Neural cell (in vitro differentiated cells): ENCODE data around the gene NEDD4L. TPM values are rescaled to one million over a fixed set of nuclear protein-coding genes. Genes with fewer than 3 reads are reported as not detected.

Source experiments
- H2AFZ ChIP-seq: fragments of 200-600, 300-800 bp; sonication (generic), shearing (Covaris generic); 2 replicates; pipeline ENCODE4 v1.6.0; 2014; ENCODE audit warnings: low read depth, mild to moderate bottlenecking, antibody characterized with exemption, low read length, moderate library complexity
- H3F3A ChIP-seq: fragments of 200-600 bp; shearing (Covaris generic); 2 replicates; pipeline ENCODE4 v1.6.1; 2016; ENCODE audit warnings: mild to moderate bottlenecking, moderate library complexity, mixed read lengths, antibody characterized with exemption, low read length; ENCODE audit not compliant: insufficient read depth, poor library complexity, severe bottlenecking
- H3K27ac ChIP-seq: fragments of 200-600, 300-800 bp; sonication (generic), shearing (Covaris generic); 2 replicates; pipeline ENCODE4 v1.5.1; 2014; ENCODE audit warnings: mild to moderate bottlenecking, low read length, moderate library complexity
- H3K27me3 ChIP-seq: fragments of 300-800, 200-600 bp; sonication (generic), shearing (Covaris generic); 2 replicates; pipeline ENCODE4 v1.6.0; 2014; ENCODE audit warnings: mild to moderate bottlenecking, low read depth, low read length, moderate library complexity; ENCODE audit not compliant: insufficient read depth
- H3K36me3 ChIP-seq: fragments of 300-800, 200-600 bp; sonication (generic), shearing (Covaris generic); 2 replicates; pipeline ENCODE4 v1.5.1; 2014; ENCODE audit warnings: mild to moderate bottlenecking, antibody characterized with exemption, low read length, moderate library complexity; ENCODE audit not compliant: insufficient read depth
- H3K4me2 ChIP-seq: fragments of 300-800, 200-600 bp; sonication (generic), shearing (Covaris generic); 2 replicates; pipeline ENCODE4 v1.6.0; 2014; ENCODE audit warnings: mild to moderate bottlenecking, low read length
- H3K4me3 ChIP-seq: fragments of 300-800, 200-600 bp; sonication (generic), shearing (Covaris generic); 2 replicates; pipeline ENCODE4 v1.5.1; 2014; ENCODE audit warnings: mild to moderate bottlenecking, low read length, moderate library complexity
- H3K79me2 ChIP-seq: fragments of 200-600 bp; shearing (Covaris generic); replicated peaks from 2 replicates; pipeline ENCODE4 v1.6.0; 2014; ENCODE audit warnings: mild to moderate bottlenecking, low read length, moderate library complexity; ENCODE audit not compliant: insufficient read depth
- H3K9ac ChIP-seq: fragments of 300-800, 200-600 bp; sonication (generic), shearing (Covaris generic); 2 replicates; pipeline ENCODE4 v1.6.1; 2016; ENCODE audit warnings: mild to moderate bottlenecking, low read length, mixed read lengths
- H3K9me2 ChIP-seq: fragments of 200-600 bp; shearing (Covaris generic); 2 replicates; pipeline ENCODE4 v1.6.1; 2016; ENCODE audit warnings: mild to moderate bottlenecking, low read length, mixed read lengths; ENCODE audit not compliant: insufficient read depth
- H3K9me3 ChIP-seq: fragments of 200-600, 300-800 bp; sonication (generic), shearing (Covaris generic); 2 replicates; pipeline ENCODE4 v1.6.1; 2016; ENCODE audit warnings: mild to moderate bottlenecking, mixed run types, low read length, moderate library complexity, mixed read lengths
- H4K20me1 ChIP-seq: fragments of 200-600 bp; shearing (Covaris generic); 2 replicates; pipeline ENCODE4 v1.6.1; 2016; ENCODE audit warnings: mild to moderate bottlenecking, mixed run types; ENCODE audit not compliant: insufficient read depth
- EP300 ChIP-seq: fragments of 450-650 bp; conservative IDR thresholded peaks from 2 replicates; pipeline ENCODE4 v1.6.1; 2014; ENCODE audit warnings: antibody characterized with exemption, mild to moderate bottlenecking, moderate library complexity; ENCODE audit not compliant: poor library complexity, severe bottlenecking
- EZH2 ChIP-seq: fragments of 200-600, 300-800 bp; shearing (Covaris generic), sonication (generic); IDR thresholded peaks from 2 replicates; pipeline ENCODE4 v1.6.1; 2014; ENCODE audit warnings: antibody characterized with exemption, low read length, borderline replicate concordance, mild to moderate bottlenecking; ENCODE audit not compliant: insufficient read depth, poor library complexity, severe bottlenecking
- MXI1 ChIP-seq: fragments of 450-650 bp; conservative IDR thresholded peaks from 2 replicates; pipeline ENCODE4 v1.6.1; 2014; ENCODE audit warnings: antibody characterized with exemption, mild to moderate bottlenecking; ENCODE audit not compliant: poor library complexity, severe bottlenecking
- POLR2AphosphoS5 ChIP-seq: IDR thresholded peaks from 2 replicates; pipeline ENCODE4 v1.6.1; 2012
- RAD21 ChIP-seq: fragments of 450-650 bp; conservative IDR thresholded peaks from 2 replicates; pipeline ENCODE4 v1.6.1; 2014; ENCODE audit warnings: antibody characterized with exemption, mild to moderate bottlenecking, moderate library complexity
- SMC3 ChIP-seq: fragments of 450-650 bp; conservative IDR thresholded peaks from 2 replicates; pipeline ENCODE4 v1.6.1; 2014; ENCODE audit warnings: antibody characterized with exemption, mild to moderate bottlenecking, moderate library complexity; ENCODE audit not compliant: poor library complexity
- TAF1 ChIP-seq: IDR thresholded peaks from 2 replicates; pipeline ENCODE4 v1.6.1; 2012; ENCODE audit warnings: low read depth
- polyA plus RNA-seq: library from polyadenylated mRNA; depleted of rRNA; stranded (reverse); fragments of >200 nt; gene quantifications from 2 replicates; pipeline ENCODE4 v1.2.3, GENCODE V29; 2014
- TF ChIP-seq, protein P1 (sequence below): fragments of 450-650 bp; IDR thresholded peaks from 2 replicates; pipeline ENCODE4 v1.5.1; 2014; ENCODE audit warnings: antibody characterized with exemption, mild to moderate bottlenecking, moderate library complexity; ENCODE audit not compliant: poor library complexity, severe bottlenecking
- TF ChIP-seq, protein P2 (sequence below): IDR thresholded peaks from 2 replicates; pipeline ENCODE4 v1.6.1; 2012; ENCODE audit warnings: borderline replicate concordance

The NEDD4L gene
- polyA plus RNA-seq, 1 donor from 2014 or later: 97.9 TPM

DNA sequence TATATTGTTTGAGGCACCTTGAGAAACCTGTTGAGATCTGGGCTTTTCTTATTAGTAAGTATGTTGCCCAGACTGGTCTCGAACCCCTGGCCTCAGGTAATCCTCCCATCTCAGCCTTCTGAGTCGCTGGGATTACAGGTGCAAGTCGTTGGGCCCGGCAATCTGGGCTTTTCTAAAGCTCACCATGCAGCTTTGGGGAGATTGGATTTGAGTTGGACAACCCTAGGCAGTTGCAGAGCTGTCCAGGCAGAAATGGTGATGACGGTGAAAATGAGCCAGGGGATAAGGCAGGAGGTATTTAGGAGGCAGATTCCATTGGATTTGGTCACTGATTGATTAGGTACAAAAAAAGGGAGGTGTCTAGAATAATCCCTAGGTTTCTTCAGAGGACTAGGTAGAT lies 16.2 kb downstream of the NEDD4L start:
- Histone ChIP-seq H2AFZ (no peak overlapping the region), H3F3A (no peaks in the 10 kb centered on the region), H3K9me3 (no peaks in the 10 kb centered on the region), H3K27me3 (no peaks in the 10 kb centered on the region), H3K79me2 (peaks cover 80% of the 10 kb centered on the region), H3K9me2 (no peaks in the 10 kb centered on the region), H3K27ac (no peak overlapping the region), H4K20me1 (peaks cover 6% of the 10 kb centered on the region), H3K36me3 (peaks cover 1% of the 10 kb centered on the region), H3K4me2 (no peak overlapping the region), H3K9ac (no peak overlapping the region), H3K4me3 (no peak overlapping the region)
- TF ChIP-seq, protein P1, sequence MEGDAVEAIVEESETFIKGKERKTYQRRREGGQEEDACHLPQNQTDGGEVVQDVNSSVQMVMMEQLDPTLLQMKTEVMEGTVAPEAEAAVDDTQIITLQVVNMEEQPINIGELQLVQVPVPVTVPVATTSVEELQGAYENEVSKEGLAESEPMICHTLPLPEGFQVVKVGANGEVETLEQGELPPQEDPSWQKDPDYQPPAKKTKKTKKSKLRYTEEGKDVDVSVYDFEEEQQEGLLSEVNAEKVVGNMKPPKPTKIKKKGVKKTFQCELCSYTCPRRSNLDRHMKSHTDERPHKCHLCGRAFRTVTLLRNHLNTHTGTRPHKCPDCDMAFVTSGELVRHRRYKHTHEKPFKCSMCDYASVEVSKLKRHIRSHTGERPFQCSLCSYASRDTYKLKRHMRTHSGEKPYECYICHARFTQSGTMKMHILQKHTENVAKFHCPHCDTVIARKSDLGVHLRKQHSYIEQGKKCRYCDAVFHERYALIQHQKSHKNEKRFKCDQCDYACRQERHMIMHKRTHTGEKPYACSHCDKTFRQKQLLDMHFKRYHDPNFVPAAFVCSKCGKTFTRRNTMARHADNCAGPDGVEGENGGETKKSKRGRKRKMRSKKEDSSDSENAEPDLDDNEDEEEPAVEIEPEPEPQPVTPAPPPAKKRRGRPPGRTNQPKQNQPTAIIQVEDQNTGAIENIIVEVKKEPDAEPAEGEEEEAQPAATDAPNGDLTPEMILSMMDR: no peak
- TF ChIP-seq, protein P2, sequence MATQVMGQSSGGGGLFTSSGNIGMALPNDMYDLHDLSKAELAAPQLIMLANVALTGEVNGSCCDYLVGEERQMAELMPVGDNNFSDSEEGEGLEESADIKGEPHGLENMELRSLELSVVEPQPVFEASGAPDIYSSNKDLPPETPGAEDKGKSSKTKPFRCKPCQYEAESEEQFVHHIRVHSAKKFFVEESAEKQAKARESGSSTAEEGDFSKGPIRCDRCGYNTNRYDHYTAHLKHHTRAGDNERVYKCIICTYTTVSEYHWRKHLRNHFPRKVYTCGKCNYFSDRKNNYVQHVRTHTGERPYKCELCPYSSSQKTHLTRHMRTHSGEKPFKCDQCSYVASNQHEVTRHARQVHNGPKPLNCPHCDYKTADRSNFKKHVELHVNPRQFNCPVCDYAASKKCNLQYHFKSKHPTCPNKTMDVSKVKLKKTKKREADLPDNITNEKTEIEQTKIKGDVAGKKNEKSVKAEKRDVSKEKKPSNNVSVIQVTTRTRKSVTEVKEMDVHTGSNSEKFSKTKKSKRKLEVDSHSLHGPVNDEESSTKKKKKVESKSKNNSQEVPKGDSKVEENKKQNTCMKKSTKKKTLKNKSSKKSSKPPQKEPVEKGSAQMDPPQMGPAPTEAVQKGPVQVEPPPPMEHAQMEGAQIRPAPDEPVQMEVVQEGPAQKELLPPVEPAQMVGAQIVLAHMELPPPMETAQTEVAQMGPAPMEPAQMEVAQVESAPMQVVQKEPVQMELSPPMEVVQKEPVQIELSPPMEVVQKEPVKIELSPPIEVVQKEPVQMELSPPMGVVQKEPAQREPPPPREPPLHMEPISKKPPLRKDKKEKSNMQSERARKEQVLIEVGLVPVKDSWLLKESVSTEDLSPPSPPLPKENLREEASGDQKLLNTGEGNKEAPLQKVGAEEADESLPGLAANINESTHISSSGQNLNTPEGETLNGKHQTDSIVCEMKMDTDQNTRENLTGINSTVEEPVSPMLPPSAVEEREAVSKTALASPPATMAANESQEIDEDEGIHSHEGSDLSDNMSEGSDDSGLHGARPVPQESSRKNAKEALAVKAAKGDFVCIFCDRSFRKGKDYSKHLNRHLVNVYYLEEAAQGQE: no peak
- TF ChIP-seq POLR2AphosphoS5: no peak
- no peak for TF ChIP-seq SMC3
- no peak for TF ChIP-seq MXI1
- no peak for TF ChIP-seq EZH2
- TF ChIP-seq TAF1: no peak
- no peak for TF ChIP-seq EP300
- no peak for TF ChIP-seq RAD21

DNA sequence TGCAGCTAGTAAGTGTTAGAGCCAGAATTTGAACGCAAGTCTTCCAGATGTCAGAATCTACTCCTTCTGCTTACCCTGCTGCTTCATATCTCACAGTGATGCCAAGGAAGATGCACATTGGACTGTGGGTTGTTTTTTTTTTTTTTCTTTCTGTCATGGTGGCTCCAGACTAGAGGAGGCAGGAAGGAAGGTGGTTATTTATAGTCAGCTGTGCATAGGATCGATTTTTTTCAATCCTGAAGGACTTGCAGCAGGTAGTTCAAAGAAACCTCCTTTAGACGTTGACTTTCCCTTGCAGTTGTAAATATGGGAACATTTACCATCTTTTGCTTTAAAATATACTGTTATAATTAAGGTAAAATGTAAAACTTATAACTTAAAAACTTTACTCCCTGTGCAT lies 17.3 kb downstream of the NEDD4L start:
- TF ChIP-seq TAF1 (no peak), EZH2 (no peak), EP300 (no peak), RAD21 (no peak), POLR2AphosphoS5 (no peak), SMC3 (no peak), MXI1 (no peak)
- TF ChIP-seq, protein P2: no peak
- TF ChIP-seq, protein P1: no peak
- H3K4me2 ChIP-seq: no peak overlapping the region
- no peaks in the 10 kb centered on the region for H3K9me3 ChIP-seq

More for the DNA sequence above, 17.3 kb downstream of the NEDD4L start:
- Histone ChIP-seq H3K9ac (no peak overlapping the region), H3K27ac (no peak overlapping the region), H3K27me3 (no peaks in the 10 kb centered on the region), H3K4me3 (no peak overlapping the region), H2AFZ (no peak overlapping the region), H3K79me2 (peaks cover 79% of the 10 kb centered on the region), H3F3A (no peaks in the 10 kb centered on the region), H4K20me1 (peaks cover 10% of the 10 kb centered on the region), H3K36me3 (no peaks in the 10 kb centered on the region), H3K9me2 (no peaks in the 10 kb centered on the region)
